HG03095 (cell line): Measurements from ENCODE around the gene TSHR.
A peak's percentile ranks its signal among the peaks of the same experiment; 100 is the strongest.
"Not testable (repeated sequence)": the region's sequence is repeated elsewhere in the genome, so short reads cannot be mapped to it uniquely, and the experiment has no call there.

ENCODE experiments used
- ATAC-seq: cut with Tn5 transposase; IDR thresholded peaks from one replicate; pipeline ENCODE4 v1.9.1; 2021; ENCODE audit warnings: moderate library complexity; ENCODE audit not compliant: unreplicated experiment

TSHR gene

GRCh38 chr14:80955416-80955941, at the start of gene TSHR:
TSS of gene TSHR (plus strand) at chr14:80955621. CDS start at chr14:80955681, 60 bp downstream.
- ATAC-seq = no peak

- no peak for ATAC-seq
Observed at GRCh38 chr14:80906336-80906735, 49.1 kb upstream of the TSHR start.

GRCh38 chr14:80906946-80907345, 48.5 kb upstream of the TSHR start:
- ATAC-seq = no peak

- not testable (repeated sequence) for ATAC-seq
Observed at GRCh38 chr14:80912013-80912412, 43.4 kb upstream of the TSHR start.

GRCh38 chr14:80919622-80920021, 35.8 kb upstream of the TSHR start:
- no peak for ATAC-seq

GRCh38 chr14:80923368-80923767, 32.1 kb upstream of the TSHR start:
- no peak for ATAC-seq

GRCh38 chr14:80924365-80925103, 30.9 kb upstream of the TSHR start:
- ATAC-seq = no peak

GRCh38 chr14:80926397-80927082, 28.9 kb upstream of the TSHR start:
- no peak for ATAC-seq

- ATAC-seq = no peak
Observed at GRCh38 chr14:80927083-80927989, 28.1 kb upstream of the TSHR start.

GRCh38 chr14:80930095-80930494, 25.3 kb upstream of the TSHR start:
- ATAC-seq = no peak

GRCh38 chr14:80930836-80931389, 24.5 kb upstream of the TSHR start:
- ATAC-seq = peak; percentile 97

- ATAC-seq = no peak
Observed at GRCh38 chr14:80933282-80933681, 22.1 kb upstream of the TSHR start.

- no peak for ATAC-seq
Observed at GRCh38 chr14:80933686-80934085, 21.7 kb upstream of the TSHR start.

- ATAC-seq = no peak
Observed at GRCh38 chr14:80940146-80940545, 15.3 kb upstream of the TSHR start.

GRCh38 chr14:80941241-80942185, 13.9 kb upstream of the TSHR start, which contains the start of gene CEP128:
TSS of gene CEP128 (minus strand) at chr14:80941738.
- peak; percentile 99 for ATAC-seq

GRCh38 chr14:80942191-80942600, 13.2 kb upstream of the TSHR start:
- peak; percentile 4 for ATAC-seq

- ATAC-seq = no peak
Observed at GRCh38 chr14:80944861-80945617, 10.4 kb upstream of the TSHR start.

GRCh38 chr14:80946187-80946586, 9.2 kb upstream of the TSHR start:
- no peak for ATAC-seq

- no peak for ATAC-seq
Observed at GRCh38 chr14:80946797-80947196, 8.6 kb upstream of the TSHR start.
